NAMALWA (cell line): ENCODE data around the gene SF1.

Source experiments
- DNase-seq: peaks from one replicate; pipeline ENCODE4 v3.0.0-alpha.2; 2015; ENCODE audit warnings: low spot score

SF1 gene

GRCh38 chr11:64801561-64802369 is 23.4 kb upstream of the SF1 start:
- peak; percentile 47 for DNase-seq

DNA sequence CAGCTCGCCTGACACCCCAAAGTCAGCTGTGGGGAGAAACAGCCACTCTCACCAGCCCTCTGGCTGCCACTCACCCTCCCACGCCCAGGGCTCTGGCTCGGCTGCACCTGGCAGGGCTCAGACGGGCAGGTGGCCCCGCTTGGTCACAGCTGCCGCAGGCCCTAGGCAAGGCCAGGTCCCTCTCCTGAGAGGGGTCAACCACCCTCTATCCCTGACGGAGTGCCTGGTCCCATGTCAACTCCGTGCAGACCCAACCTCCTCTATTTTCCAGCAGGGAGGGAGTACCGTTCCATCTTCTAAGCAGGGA is 22.8 kb upstream of the SF1 start:
- peak; percentile 73 for DNase-seq

DNA sequence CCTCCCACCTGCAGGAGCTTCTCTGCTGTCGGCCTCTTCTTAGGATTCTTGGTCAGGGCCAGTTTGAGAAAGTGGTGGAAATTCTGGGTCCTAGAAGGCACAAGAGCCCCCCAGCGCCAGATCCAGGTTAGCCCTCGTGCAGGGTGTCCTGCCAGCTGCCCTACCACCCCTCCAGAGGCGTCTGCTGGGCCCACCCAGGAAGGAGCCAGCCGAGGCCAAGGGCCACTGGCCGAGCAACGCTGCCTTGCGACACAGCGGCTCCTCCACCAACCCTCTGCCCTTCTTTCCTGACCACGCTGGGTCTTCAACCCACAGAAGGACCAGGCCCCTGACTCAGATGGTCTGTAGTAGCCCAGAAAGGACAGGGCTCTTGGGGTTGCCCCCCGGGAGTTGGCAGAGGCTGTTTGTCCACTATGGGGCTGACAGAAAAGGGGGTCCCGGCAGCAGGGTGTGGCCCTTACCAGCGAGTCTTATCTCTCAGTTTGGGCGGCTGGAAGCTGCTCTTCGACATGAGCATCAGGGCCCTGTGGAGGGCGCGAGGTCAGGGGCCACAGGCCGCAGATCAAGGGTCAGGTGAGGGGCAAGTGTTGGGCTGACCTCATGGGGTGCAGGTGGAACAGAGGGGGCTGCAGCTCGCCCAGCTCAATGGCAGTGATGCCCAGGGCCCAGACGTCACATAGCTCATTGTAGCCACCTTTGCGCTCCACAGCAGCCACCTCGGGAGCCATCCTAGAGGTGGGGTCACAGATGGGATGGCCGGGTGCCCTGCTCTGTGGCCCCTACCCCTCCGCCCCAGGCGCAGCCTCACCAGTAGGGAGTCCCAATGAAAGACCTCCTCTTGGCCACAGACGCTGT is 22.2 kb upstream of the SF1 start:
- no peak for DNase-seq

DNA sequence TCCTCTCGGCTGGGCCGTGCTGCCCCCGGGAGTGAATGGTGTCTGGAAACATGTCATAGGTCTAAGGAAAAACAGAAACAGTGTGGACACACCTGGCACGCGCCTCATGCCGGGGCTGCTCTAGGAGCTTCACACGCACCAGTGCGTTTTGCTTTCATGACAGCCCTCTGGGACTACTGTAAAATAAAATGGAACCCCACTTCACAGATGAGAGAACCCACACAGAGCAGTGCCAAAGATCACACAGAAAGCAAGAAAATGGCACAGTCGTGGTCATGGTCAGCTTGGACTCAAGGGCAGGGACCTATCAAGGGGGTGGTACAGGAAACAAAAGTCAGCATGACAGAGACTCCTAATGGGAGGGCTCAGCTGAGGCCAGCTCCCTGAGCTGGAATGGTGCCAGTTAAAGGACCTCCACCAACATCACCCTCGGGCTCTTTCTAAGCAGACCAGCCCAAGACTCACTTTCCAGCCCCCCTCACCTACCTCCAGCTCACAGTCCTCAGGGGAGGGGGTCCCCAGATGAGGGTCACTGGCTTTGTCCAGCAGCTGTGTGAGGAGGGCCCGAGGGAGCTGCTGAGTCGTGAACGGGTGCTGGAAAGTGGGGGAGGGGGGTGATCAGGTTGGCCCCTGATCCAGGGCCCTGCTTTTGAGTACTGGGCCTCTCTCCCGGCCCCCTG is 21.4 kb upstream of the SF1 start:
- DNase-seq = peak; percentile 87

- no peak for DNase-seq
These were observed 20.9 kb upstream of the SF1 start for GRCh38 chr11:64799256-64799622.

DNA sequence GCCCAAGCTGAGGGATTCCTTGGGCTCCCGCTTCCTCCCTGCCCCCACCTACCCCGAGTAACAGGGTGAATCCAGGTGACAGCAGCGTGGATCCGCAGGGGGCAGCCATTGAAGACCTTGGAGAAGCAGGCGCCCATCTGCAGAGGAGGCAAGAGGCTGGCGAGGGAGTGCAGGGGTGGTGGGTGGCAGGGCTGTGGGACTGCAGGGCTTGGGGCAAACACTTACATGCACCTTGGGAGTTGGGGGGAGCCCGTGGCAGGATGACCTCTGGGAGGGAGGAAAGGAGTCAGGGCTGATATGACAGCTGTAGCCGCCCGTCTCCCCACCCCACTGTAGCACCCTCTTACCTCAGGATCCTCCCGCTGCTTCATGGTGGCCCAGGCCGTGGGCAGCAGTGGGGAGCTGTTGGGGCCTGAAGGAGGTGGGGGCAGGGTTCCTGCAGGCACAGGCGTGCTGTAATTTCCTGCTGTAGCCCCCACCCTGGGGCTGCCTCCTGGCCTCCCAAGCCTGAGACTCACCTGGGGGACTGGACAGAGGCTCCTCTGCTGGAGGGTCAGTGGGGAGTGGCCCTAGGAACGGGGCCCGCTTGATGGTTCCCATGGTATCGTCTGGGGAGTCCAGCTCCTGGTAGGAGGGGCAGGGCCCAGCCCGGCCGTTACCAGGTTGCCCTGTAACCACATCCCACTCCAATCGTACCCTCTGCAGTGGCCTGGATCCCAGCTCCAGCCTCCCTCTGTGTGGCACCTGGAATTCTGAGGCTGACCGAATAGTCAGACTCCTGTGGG is 18.6 kb upstream of the SF1 start:
- no peak for DNase-seq

GRCh38 chr11:64796047-64796756 is 17.9 kb upstream of the SF1 start:
- DNase-seq = no peak

DNA sequence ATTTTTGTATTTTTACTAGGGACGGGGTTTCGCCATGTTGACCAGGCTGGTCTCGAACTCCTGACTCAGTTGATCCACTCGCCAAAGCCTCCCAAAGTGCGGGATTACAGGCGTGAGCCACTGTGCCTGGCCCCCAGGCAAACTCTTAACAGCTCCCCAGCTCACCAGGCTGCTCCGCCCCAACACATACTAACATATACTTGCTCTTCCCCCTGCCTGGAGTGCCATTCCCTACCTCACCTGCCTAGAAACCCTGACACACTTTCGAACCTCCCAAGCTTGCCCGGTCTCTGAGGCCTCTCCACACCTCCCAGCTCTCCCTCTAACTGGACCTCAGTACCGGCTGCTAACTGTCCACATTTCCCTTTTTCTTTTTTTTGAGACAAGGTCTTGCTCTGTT is 16.2 kb upstream of the SF1 start:
- no peak for DNase-seq

GRCh38 chr11:64793271-64794160 is 15.2 kb upstream of the SF1 start:
- no peak for DNase-seq

GRCh38 chr11:64792482-64792881 is 14.1 kb upstream of the SF1 start:
- no peak for DNase-seq

DNA sequence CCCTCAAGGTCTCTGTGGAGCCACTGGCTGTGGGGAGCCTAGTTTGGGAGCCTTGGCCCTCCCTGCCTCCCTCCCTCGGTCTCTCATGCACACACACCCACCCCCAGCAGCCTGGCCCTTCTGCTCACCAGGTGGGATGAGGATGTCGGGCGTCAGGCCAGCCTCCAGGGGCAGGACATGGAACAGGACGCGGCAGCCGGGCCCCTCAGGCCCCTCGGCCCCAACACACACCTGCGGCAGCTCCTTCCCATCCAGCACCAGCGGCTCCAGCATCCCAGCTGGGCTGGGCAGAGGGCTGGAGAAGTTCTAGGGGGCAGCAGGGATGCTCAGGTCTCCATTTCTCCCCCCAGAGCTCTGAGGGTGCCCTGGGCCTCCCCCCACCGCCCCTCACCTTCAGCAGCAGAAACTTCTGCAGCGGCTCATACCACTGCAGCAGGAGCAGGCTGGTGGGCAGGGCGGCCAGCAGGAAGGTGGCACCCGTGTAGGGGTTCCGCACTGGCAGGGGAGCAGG is 13.5 kb upstream of the SF1 start:
- DNase-seq = no peak

DNA sequence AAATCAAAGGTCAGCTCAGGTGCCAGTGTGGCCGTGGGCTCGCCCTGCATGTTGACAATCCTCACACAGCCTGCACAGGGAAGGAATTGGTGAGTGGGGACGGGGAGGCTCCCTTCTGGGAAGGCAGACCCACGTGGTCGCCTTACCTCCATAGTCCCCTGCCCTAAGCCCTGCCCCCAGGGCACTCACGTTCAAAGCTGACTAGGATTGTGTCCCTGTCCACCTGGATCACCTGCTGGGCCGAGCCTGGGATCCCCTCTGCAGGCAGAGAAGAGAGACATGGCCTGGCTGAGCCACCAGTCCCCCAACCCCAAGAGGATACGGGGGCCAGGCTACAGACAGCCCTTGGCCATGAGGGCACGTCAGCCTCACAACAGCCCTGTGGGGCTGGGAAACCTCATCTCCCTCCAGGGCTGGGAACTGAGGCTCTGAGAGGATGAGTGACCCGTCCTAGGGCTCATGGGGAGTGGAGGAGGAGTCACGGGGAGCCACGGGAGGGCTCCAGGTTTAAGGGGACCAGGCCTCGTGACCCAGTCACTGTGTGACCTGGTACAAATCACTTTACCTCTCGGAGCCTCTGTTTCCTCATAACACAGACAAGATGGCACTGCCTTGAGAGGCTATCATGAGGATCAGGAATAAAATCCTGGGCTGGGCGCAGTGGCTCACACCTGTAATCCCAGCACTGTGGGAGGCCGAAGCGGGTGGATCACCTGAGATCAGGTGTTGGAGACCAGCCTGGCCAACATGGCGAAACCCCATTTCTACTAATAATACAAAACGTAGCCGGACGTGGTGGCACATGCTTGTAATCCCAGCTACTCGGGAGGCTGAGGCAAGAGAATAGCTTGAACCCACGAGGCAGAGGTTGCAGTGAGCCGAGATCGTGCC is 12.1 kb upstream of the SF1 start:
- DNase-seq = no peak

DNA sequence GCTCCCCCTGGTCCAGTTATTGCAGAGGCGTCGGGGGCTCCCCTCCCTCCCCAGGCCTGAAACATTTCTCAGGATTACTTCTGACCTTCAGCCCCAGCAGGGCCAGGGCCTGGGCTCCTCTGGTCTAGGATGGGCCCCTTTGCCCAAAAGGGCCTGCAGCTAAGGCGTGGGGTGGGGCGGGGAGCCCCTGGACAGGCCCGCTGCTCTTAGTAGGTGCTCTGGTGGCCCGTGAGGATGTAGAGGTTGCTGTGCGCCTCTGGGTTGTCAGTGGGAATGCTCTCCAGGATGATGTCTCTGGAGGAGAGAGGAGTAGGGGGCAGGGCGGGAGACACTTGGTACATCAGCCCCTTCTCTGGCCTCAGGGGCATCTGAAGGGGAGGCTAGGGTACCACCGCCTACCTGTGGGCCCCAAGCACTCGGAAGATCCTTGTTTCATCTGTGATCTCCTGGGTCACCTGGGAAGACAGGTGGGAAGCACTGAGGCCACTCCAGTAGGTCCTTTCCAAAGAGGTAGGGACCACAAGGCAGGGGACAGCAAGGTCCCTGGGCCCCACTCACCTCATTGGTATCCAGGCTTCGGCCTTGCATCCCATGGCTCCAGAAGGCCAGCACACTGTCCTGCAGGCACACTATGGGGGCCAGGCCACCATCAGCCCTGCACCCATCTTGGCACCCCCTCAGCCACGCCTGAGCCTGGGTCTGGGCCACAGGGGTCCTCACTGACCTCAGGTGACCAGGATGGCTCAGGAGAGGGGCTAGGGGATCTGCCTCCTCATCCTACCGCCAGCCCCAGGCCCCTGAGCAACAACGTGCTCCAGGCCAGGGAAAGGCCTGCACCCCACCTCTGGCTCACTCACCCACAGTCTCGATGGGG is 11.2 kb upstream of the SF1 start:
- no peak for DNase-seq

DNA sequence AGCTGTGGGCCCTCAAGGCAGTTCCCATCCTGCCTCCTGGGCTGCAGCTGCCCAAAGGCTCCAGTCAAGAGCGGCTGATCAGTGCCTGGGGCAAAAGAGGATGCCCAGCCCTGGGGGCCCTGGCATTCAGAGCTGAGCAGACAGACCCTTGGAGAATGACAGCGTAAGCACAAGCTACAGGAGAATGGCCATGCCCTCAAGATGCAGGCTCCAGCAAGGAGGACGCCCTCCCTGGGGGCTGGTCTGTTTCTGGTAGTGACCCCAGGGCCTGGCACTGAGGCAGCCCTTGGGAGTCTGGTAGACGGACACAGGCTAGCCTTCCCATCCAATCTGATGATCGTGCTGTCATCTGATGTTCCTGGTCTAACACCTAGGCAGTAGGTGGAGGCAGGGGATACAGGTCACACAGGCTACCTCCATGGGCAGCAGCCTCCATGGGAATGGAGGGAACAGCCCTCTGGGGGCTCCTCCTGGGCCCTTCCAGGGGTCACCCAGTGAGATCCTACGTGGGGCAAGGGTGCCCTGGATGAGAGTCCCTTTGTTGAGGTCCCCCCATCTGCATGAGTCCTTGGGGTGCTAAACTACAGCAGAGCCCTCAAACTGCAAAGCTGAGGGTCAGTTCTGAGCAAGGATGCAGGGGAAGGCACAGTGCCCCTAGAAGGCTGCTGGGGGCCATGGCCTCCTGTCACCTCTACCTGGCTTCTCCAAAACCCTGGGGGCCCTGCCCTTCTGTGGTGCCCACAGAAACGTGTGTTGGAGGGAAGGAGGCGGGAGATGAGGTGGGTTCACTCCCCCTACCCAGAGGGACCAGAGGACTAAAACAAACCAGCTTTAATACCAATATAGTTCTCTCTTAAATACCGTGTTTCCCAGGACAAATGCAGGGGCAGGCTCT is 10.2 kb upstream of the SF1 start:
- no peak for DNase-seq

DNA sequence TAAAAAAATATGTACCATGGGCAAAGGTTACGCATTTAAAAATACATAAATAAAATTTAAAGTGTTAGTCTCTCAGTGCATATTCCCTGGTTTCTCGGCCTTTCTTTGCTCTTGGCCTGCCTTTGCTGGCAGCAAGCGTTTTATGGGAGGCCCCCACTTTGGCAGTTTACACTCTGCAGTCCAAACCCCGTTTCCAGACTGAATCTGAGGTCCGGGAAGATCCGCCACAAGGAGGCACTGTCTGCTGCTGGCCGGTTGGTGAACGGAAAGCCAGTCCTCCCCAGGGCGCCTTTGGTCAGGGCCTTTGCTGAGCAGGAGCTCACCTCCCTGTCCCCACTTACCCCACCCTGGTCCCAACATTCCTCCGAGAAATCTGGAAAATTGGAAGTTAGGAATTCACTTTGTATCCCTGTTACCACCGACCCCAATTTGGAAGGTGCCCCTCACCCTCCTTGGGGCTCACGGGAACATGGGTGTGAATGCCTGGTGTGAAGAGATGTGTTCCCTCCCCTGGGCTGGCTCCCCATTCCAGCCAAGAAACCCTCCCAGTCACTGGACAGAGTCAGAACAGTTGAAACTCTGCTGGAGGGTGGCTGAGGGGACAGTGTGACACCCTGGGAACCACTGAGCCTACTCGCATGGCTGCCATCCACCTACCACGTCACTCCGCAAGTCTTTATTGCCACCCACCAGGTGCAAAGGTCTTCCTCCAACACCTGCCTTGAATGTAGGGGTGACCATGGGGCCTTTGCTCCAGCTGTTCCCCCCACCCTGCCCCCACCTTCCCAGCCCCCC is 9.4 kb upstream of the SF1 start:
- DNase-seq = peak; percentile 71

- no peak for DNase-seq
These were observed 8.0 kb upstream of the SF1 start for GRCh38 chr11:64786308-64786707.
